Choroid plexus epithelial cell (primary cell): ENCODE data around the gene BEGAIN.

ENCODE experiments used
- DNase-seq: peaks from one replicate; pipeline ENCODE4 v3.0.0-alpha.2; 2010; ENCODE audit warnings: low read depth
- H3K4me3 ChIP-seq: 2 replicates; pipeline ENCODE4 v1.5.1; 2011; ENCODE audit warnings: low read depth, mild to moderate bottlenecking, control low read depth, low read length, moderate library complexity
- TF ChIP-seq, protein P1 (sequence below): conservative IDR thresholded peaks from 2 replicates; pipeline ENCODE4 v1.5.1; 2011; ENCODE audit warnings: low read depth, mild to moderate bottlenecking, control low read depth, inconsistent platforms, low read length, moderate library complexity

The BEGAIN gene

DNA sequence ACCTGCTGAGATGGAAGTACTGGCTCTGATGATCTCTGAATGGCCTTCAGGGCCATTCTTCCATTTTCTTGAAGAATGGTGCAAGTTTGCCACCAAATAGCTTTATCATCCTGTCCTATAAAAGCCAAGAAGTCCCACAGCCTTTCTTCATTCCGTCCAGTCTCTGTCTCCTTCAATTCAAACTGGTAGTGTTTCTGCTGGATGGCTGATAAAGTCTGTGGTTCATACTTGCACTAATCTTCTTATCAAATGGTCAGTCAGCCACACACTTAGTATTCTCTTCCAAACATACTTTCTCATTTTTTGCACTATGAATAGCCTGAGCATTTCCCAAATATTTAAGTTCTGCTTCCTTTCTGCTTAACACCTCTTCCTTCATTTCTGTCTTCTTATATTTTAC lies 39.4 kb upstream of the BEGAIN start:
- no peak overlapping the region for H3K4me3 ChIP-seq
- TF ChIP-seq, protein P1, sequence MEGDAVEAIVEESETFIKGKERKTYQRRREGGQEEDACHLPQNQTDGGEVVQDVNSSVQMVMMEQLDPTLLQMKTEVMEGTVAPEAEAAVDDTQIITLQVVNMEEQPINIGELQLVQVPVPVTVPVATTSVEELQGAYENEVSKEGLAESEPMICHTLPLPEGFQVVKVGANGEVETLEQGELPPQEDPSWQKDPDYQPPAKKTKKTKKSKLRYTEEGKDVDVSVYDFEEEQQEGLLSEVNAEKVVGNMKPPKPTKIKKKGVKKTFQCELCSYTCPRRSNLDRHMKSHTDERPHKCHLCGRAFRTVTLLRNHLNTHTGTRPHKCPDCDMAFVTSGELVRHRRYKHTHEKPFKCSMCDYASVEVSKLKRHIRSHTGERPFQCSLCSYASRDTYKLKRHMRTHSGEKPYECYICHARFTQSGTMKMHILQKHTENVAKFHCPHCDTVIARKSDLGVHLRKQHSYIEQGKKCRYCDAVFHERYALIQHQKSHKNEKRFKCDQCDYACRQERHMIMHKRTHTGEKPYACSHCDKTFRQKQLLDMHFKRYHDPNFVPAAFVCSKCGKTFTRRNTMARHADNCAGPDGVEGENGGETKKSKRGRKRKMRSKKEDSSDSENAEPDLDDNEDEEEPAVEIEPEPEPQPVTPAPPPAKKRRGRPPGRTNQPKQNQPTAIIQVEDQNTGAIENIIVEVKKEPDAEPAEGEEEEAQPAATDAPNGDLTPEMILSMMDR, result no peak
- no peak for DNase-seq

DNA sequence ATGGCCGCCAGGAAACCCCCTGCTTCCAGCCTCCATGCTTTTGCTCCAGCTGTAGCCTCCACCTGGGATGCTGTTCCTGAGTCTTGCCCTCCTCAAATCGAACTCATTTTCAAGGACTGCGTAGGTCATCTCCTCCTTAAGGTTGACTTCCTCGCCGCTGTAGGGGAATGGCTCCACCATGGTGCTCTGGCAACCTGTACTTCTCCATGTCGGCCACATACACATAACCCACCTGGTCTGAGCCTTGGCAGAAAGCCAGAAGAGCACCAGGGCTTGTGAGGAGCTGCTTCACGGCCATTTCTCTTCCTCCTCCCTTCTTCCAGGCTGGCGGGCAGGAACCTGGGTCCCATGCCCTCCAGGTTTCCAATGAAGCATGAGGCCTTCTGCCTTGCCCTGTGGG lies 36.7 kb upstream of the BEGAIN start:
- DNase-seq, result no peak
- H3K4me3 ChIP-seq, result no peak overlapping the region
- TF ChIP-seq, protein P1, result no peak

DNA sequence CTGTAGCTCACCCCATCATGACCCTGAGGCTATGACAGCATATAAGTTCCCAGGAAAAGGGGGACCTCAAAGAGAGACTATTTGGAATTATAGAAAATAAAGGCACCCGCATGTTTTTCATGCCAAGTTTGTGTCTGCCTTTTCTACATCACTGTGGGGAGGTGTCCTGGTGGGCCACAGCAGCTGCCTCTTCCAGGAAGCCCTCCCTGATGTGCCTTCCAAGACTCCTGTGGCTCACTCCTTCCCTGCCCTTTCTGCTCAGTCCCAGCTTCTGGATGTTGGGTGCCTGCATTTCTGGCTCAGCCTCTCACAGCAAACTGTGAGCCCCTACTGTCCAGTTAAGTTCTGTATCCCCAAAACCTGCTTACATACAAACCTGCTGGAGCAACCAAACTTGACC lies 36.3 kb upstream of the BEGAIN start:
- no peak for DNase-seq
- TF ChIP-seq, protein P1, result no peak
- H3K4me3 ChIP-seq, result no peak overlapping the region

DNA sequence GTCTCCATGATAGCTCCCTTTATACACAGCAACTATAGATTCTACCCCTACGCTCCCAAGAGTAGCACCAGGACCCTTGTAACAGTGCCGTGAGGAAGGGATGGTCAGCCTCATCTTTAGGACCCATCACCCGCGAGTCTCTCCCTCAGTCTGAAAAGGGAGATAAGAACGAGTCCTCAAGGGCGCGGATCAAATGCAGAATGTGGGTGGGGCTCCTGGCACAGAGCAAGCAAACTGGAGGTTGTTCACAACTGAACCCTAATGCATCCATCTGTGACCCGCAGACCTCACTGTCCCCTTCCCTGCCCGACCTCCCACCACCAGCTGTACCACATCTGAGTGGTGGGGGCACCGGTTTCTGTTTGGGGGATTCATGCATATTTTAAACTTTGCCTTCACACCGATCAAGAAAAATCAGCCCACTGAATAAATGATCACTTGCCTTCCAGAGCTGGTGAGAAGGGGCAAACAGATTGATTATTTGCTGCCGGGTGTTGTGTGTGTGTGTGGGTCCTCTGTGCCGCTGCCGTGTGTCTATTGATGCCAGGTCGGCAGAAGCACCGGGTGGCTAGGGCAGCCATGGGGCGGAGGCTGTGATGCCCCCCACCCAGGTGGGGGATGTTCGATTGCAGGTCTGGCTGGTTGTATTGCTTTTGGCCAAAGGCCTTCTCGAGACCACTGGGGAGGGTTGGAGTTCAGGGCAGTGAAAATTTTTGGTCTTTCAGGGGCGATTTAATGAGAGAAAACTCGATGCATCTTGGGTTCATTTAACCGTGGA lies 35.7 kb upstream of the BEGAIN start:
- DNase-seq, result no peak
- H3K4me3 ChIP-seq, result no peak overlapping the region
- TF ChIP-seq, protein P1, result no peak

DNA sequence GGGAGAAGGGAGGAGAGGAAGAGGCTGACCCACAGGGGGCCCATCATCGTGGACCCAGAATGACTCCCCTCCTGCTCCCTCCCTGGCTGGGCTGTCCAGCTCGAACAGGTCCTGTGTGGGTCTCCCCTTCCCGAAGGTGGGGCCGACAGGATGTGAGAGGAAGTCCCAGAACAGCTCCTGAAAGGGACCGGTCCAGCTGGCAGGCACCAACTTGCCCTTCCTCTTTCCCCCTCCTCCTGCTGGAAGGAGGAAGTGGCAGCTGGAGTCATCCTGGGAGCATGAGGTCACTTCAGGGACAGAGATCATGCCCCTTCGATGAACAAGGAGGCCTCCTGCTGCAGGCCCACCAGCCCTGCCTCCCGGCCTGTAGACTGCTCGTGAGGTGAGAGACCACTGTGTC lies 35.0 kb upstream of the BEGAIN start:
- TF ChIP-seq, protein P1, result no peak
- H3K4me3 ChIP-seq, result no peak overlapping the region
- DNase-seq, result no peak

DNA sequence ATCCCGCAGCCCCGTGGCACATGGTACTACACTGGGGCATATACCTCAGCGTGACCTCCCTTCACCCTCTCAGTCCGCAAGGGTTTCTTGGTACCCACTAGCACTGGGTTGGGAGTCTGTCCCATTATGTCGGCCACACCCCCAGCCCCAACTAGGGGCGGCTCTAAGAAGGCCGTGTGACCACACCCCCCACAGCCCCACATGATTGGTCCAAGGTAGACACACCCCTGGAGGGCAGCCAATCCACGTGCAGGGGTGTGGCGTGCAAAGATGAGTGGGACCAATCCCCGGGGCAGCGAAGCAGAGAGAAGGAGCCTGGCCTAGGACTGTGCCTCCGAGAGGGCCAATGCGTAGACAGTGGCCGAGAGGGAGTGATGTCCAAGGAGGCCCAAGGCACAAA lies 34.6 kb upstream of the BEGAIN start:
- H3K4me3 ChIP-seq, result no peak overlapping the region
- TF ChIP-seq, protein P1, result no peak
- DNase-seq, result no peak

DNA sequence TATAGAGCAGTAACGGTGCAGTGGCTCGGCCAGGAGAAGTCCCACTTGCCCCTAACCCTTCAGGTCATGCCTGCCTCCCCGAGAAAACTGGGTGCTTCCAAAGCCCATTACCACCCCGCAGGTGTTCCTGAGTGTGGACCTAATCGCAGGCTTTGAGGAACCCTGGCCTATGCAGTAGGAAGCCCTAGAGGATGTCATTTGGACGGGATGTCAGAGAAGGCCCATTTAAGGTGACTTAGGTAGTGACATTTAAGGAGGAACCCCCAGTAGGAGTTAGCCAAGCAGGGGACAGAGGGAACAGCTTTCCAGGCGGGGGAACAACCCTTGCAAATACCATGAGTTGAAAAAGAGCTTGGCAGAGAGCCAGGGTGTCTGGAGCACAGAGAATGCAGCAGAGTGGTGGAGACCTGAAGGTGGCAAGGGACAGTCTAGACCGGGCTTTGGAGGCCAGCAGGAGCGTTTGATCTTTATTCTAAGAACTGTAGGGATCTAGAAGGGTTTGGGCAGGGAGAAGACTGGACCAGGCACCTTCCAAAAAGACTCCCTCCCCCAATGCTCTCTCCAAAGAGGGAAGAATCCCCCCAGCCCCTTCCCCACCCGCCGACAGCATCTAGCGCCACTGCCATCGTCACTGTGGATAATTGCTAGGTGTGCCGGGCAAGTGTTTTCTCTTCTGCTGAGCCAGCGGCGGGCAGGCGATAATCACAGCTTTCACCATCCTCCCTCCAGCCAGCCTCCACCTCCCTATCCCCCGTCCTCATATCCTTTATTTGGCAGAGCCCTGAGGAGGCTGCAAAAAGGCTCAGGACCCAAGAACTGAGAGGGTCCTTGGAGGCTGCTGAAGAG lies 33.3 kb upstream of the BEGAIN start:
- DNase-seq, result no peak
- H3K4me3 ChIP-seq, result no peak overlapping the region
- TF ChIP-seq, protein P1, result no peak
